ENCODE data around the gene PRR12.

Gene PRR12

DNA sequence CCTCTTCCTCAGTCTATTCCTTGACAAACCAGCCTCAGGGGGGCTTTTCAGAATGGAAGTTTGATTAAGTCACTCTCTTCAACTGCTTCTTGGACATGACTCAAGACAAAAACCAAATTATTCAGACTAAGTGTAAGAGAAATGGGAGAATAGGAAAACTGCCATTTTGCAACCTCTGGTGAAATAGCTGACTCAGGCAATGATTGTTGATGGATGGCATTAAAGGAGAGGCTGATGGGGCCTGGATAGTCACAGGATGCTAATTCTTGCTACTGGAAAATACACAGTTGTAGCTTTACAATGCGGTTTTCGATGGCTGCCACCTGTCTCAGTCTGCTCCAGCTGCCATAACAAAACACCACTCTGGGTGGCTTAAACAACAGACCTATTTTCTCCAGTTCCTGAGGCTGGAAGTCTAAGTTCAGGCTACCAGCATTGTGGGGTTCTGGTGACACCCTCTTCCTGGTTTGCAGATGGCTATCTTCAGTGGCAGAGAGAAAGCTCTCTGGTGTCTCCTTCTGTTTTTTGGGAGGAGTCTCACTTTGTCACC is 16.7 kb upstream of the PRR12 start:
- peaks cover 10 to 20% of the 10 kb centered on the region in 2 donors for H3K36me3 ChIP-seq (ENCODE audit: control insufficient read depth in 2 of 2, insufficient read depth in 2 of 2, low read length in 2 of 2)
- no peaks in the 10 kb centered on the region for H3K9me3 ChIP-seq (ENCODE audit: control insufficient read depth in 2 of 2, low read length in 2 of 2)
- H3K4me1 ChIP-seq (ENCODE audit: control insufficient read depth in 2 of 2, insufficient read depth in 2 of 2, low read length in 2 of 2), result peaks cover 8 to 17% of the 10 kb centered on the region in 2 donors
- H3K4me3 ChIP-seq (ENCODE audit: low read length in 2 of 2), result no peak overlapping the region
- H3K27me3 ChIP-seq (ENCODE audit: control insufficient read depth in 2 of 2, insufficient read depth in 2 of 2, low read length in 2 of 2), result no peaks in the 10 kb centered on the region
- H3K9ac ChIP-seq (ENCODE audit: low read depth in 1 of 2, low read length in 2 of 2), result no peak overlapping the region
- H3K27ac ChIP-seq (ENCODE audit: low read depth in 2 of 2, low read length in 2 of 2), result no peak overlapping the region

DNA sequence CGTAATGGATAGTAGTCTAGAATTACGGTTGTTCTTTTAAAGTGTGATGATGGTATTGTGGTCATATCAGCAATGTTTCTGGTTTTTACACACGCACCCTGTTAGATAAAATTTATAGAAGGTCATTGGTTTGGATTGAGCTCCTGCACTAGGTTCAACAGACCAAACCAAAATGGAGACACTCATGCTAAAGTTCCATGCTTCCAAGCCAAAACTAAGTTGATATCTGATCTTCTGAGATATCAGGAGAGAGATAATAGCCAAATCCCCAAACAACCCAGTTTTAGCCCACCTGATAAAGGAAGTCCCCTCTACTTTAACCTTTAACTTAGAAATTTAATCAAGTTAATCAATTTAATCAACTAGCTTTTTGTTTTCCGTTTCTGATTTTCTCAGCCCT is 11.8 kb upstream of the PRR12 start:
- H3K36me3 ChIP-seq (ENCODE audit: control insufficient read depth in 2 of 2, insufficient read depth in 2 of 2, low read length in 2 of 2), result peaks cover 4 to 15% of the 10 kb centered on the region in 2 donors
- no peak overlapping the region for H3K27ac ChIP-seq (ENCODE audit: low read depth in 2 of 2, low read length in 2 of 2)
- peak overlapping the region in 1 of 2 donors; percentile 28 for H3K9ac ChIP-seq (ENCODE audit: low read depth in 1 of 2, low read length in 2 of 2)
- H3K9me3 ChIP-seq (ENCODE audit: control insufficient read depth in 2 of 2, low read length in 2 of 2), result no peaks in the 10 kb centered on the region
- H3K4me3 ChIP-seq (ENCODE audit: low read length in 2 of 2), result peak overlapping the region; percentile 90 to 97
- H3K4me1 ChIP-seq (ENCODE audit: control insufficient read depth in 2 of 2, insufficient read depth in 2 of 2, low read length in 2 of 2), result peaks cover 13 to 17% of the 10 kb centered on the region in 2 donors
- H3K27me3 ChIP-seq (ENCODE audit: control insufficient read depth in 2 of 2, insufficient read depth in 2 of 2, low read length in 2 of 2), result no peaks in the 10 kb centered on the region

- Histone ChIP-seq H3K4me3 (ENCODE audit: low read length in 2 of 2) (peak overlapping the region; percentile 90 to 97), H3K9me3 (ENCODE audit: control insufficient read depth in 2 of 2, low read length in 2 of 2) (no peaks in the 10 kb centered on the region), H3K36me3 (ENCODE audit: control insufficient read depth in 2 of 2, insufficient read depth in 2 of 2, low read length in 2 of 2) (peaks cover 0 to 10% of the 10 kb centered on the region in 2 donors), H3K27ac (ENCODE audit: low read depth in 2 of 2, low read length in 2 of 2) (peak overlapping the region; percentile 76 to 78), H3K27me3 (ENCODE audit: control insufficient read depth in 2 of 2, insufficient read depth in 2 of 2, low read length in 2 of 2) (no peaks in the 10 kb centered on the region), H3K4me1 (ENCODE audit: control insufficient read depth in 2 of 2, insufficient read depth in 2 of 2, low read length in 2 of 2) (peaks cover 13 to 17% of the 10 kb centered on the region in 2 donors), H3K9ac (ENCODE audit: low read depth in 1 of 2, low read length in 2 of 2) (peak overlapping the region; percentile 84 to 96)
Observed at GRCh38 chr19:49579947-49580263, 11.1 kb upstream of the PRR12 start.

GRCh38 chr19:49580264-49581006 is 10.5 kb upstream of the PRR12 start, which contains the start of gene NOSIP:
NOSIP (minus strand) TSS chr19:49580556; CDS start chr19:49560691, 19,865 bp downstream.
- Histone ChIP-seq H3K27me3 (ENCODE audit: control insufficient read depth in 2 of 2, insufficient read depth in 2 of 2, low read length in 2 of 2) (no peaks in the 10 kb centered on the region), H3K27ac (ENCODE audit: low read depth in 2 of 2, low read length in 2 of 2) (peak within 1 kb of the TSS; percentile 76 to 78), H3K4me1 (ENCODE audit: control insufficient read depth in 2 of 2, insufficient read depth in 2 of 2, low read length in 2 of 2) (peaks cover 13 to 17% of the 10 kb centered on the region in 2 donors), H3K36me3 (ENCODE audit: control insufficient read depth in 2 of 2, insufficient read depth in 2 of 2, low read length in 2 of 2) (peaks cover 0 to 6% of the 10 kb centered on the region in 2 donors), H3K4me3 (ENCODE audit: low read length in 2 of 2) (peak within 1 kb of the TSS; percentile 90 to 97), H3K9me3 (ENCODE audit: control insufficient read depth in 2 of 2, low read length in 2 of 2) (no peaks in the 10 kb centered on the region), H3K9ac (ENCODE audit: low read depth in 1 of 2, low read length in 2 of 2) (peak within 1 kb of the TSS; percentile 84 to 96)

DNA sequence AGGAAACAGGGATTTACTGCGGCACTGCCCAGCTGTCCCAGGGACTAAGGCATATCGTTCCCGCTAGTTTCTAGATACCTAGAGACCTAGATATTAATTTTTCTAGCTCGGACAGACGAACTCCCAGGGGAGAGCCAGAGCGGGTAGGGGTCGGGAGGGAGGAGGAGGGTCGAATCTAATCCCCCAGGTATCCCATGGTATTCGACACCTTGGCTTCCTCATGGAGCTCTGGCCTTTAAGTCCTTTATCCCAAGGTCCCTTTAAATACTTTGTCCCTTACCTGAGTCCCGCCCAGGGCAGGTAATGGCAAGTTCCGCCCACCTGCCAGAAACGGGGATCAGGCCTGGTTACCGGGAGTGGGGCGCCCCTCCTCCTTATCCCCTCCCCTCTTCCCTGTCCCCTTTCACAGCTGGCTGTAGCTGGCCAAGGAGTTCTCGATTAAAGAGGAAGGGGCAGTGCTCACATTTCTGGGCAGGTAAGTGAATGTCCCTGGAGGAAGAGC is 9.9 kb upstream of the PRR12 start, which contains the start of gene PRRG2:
PRRG2 (plus strand) TSS at position 310 of the 502 bp plus-strand sequence. CDS start 1,904 bp downstream, outside the sequence.
- Histone ChIP-seq H3K4me3 (ENCODE audit: low read length in 2 of 2) (peak within 1 kb of the TSS; percentile 90 to 97), H3K9ac (ENCODE audit: low read depth in 1 of 2, low read length in 2 of 2) (peak within 1 kb of the TSS; percentile 84 to 96), H3K27me3 (ENCODE audit: control insufficient read depth in 2 of 2, insufficient read depth in 2 of 2, low read length in 2 of 2) (no peaks in the 10 kb centered on the region), H3K36me3 (ENCODE audit: control insufficient read depth in 2 of 2, insufficient read depth in 2 of 2, low read length in 2 of 2) (peaks cover 0 to 3% of the 10 kb centered on the region in 2 donors), H3K9me3 (ENCODE audit: control insufficient read depth in 2 of 2, low read length in 2 of 2) (no peaks in the 10 kb centered on the region), H3K27ac (ENCODE audit: low read depth in 2 of 2, low read length in 2 of 2) (peak within 1 kb of the TSS; percentile 76 to 78), H3K4me1 (ENCODE audit: control insufficient read depth in 2 of 2, insufficient read depth in 2 of 2, low read length in 2 of 2) (peaks cover 13 to 17% of the 10 kb centered on the region in 2 donors)

- Histone ChIP-seq H3K9me3 (ENCODE audit: control insufficient read depth in 2 of 2, low read length in 2 of 2) (no peaks in the 10 kb centered on the region), H3K4me1 (ENCODE audit: control insufficient read depth in 2 of 2, insufficient read depth in 2 of 2, low read length in 2 of 2) (peaks cover 13 to 17% of the 10 kb centered on the region in 2 donors), H3K36me3 (ENCODE audit: control insufficient read depth in 2 of 2, insufficient read depth in 2 of 2, low read length in 2 of 2) (no peaks in the 10 kb centered on the region), H3K27me3 (ENCODE audit: control insufficient read depth in 2 of 2, insufficient read depth in 2 of 2, low read length in 2 of 2) (no peaks in the 10 kb centered on the region), H3K4me3 (ENCODE audit: low read length in 2 of 2) (no peak overlapping the region), H3K9ac (ENCODE audit: low read depth in 1 of 2, low read length in 2 of 2) (no peak overlapping the region), H3K27ac (ENCODE audit: low read depth in 2 of 2, low read length in 2 of 2) (no peak overlapping the region)
Observed at GRCh38 chr19:49583239-49583638, 7.7 kb upstream of the PRR12 start.

- Histone ChIP-seq H3K36me3 (ENCODE audit: control insufficient read depth in 2 of 2, insufficient read depth in 2 of 2, low read length in 2 of 2) (no peaks in the 10 kb centered on the region), H3K9me3 (ENCODE audit: control insufficient read depth in 2 of 2, low read length in 2 of 2) (no peaks in the 10 kb centered on the region), H3K4me3 (ENCODE audit: low read length in 2 of 2) (no peak overlapping the region)
Observed at GRCh38 chr19:49585023-49585422, 6.0 kb upstream of the PRR12 start.

DNA sequence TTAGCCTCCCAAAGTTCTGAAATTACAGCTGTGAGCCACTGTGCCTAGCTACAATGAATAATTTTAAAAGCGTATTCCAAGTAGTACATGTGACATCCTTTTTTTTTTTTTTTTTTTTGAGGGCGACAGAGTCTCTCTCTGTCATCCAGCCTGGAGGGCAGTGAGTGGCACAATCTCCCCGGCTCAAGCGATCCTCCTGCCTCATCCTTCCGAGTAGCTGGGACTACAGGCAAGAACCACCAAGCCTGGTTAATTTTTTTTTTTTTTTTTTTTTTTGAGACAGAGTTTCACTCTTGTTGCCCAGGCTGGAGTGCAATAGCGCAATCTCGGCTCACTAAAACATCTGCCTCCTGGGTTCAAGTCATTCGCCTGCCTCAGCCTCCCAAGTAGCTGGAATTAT is 3.8 kb upstream of the PRR12 start:
- Histone ChIP-seq H3K27me3 (ENCODE audit: control insufficient read depth in 2 of 2, insufficient read depth in 2 of 2, low read length in 2 of 2) (no peaks in the 10 kb centered on the region), H3K4me1 (ENCODE audit: control insufficient read depth in 2 of 2, insufficient read depth in 2 of 2, low read length in 2 of 2) (peaks cover 0 to 6% of the 10 kb centered on the region in 2 donors), H3K36me3 (ENCODE audit: control insufficient read depth in 2 of 2, insufficient read depth in 2 of 2, low read length in 2 of 2) (no peaks in the 10 kb centered on the region), H3K4me3 (ENCODE audit: low read length in 2 of 2) (no peak overlapping the region), H3K9me3 (ENCODE audit: control insufficient read depth in 2 of 2, low read length in 2 of 2) (no peaks in the 10 kb centered on the region), H3K27ac (ENCODE audit: low read depth in 2 of 2, low read length in 2 of 2) (no peak overlapping the region), H3K9ac (ENCODE audit: low read depth in 1 of 2, low read length in 2 of 2) (no peak overlapping the region)

More at GRCh38 chr19:49585023-49585422, 6.0 kb upstream of the PRR12 start:
- Histone ChIP-seq H3K9ac (ENCODE audit: low read depth in 1 of 2, low read length in 2 of 2) (no peak overlapping the region), H3K4me1 (ENCODE audit: control insufficient read depth in 2 of 2, insufficient read depth in 2 of 2, low read length in 2 of 2) (peaks cover 5 to 6% of the 10 kb centered on the region in 2 donors), H3K27me3 (ENCODE audit: control insufficient read depth in 2 of 2, insufficient read depth in 2 of 2, low read length in 2 of 2) (no peaks in the 10 kb centered on the region), H3K27ac (ENCODE audit: low read depth in 2 of 2, low read length in 2 of 2) (no peak overlapping the region)

DNA sequence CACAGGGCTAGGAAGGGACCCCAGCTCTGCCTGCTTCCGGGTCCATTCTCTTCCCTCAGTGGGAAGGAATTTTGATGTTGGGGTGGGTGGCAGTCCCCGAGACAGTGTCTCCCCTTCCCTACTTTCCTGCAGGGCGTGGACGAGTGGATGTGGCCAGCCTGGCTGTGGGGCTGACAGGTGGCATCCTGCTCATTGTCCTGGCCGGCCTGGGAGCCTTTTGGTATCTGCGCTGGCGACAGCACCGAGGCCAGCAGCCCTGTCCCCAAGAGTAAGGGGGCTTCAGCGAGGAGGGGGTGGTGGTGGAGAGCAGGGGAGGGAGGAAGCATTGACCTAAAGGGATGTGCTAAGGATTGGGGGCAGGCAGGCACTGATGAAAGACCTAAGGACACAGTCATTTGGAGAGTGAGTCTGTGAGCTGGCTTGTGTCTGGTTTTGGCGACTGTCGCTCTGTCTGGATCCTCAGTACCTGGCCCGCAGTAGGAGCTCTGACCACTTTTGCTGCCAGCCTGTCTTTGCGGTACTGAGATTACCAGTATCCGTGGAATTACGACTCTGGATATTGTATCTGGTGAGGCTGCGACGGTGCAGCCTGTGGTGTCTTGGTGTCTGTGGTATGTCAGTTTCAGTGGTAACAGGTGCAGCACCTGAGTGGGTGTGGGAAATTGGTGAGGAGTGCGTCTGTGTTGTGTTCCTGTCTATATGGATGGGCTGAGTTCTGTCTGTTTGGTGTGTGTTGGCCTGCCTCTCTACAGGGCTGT is 2.4 kb upstream of the PRR12 start:
- no peak overlapping the region for H3K9ac ChIP-seq (ENCODE audit: low read depth in 1 of 2, low read length in 2 of 2)
- no peaks in the 10 kb centered on the region for H3K9me3 ChIP-seq (ENCODE audit: control insufficient read depth in 2 of 2, low read length in 2 of 2)
- H3K27me3 ChIP-seq (ENCODE audit: control insufficient read depth in 2 of 2, insufficient read depth in 2 of 2, low read length in 2 of 2), result no peaks in the 10 kb centered on the region

More for the DNA sequence above, 2.4 kb upstream of the PRR12 start:
- Histone ChIP-seq H3K27ac (ENCODE audit: low read depth in 2 of 2, low read length in 2 of 2) (no peak overlapping the region), H3K4me1 (ENCODE audit: control insufficient read depth in 2 of 2, insufficient read depth in 2 of 2, low read length in 2 of 2) (peaks cover 6 to 17% of the 10 kb centered on the region in 2 donors), H3K36me3 (ENCODE audit: control insufficient read depth in 2 of 2, insufficient read depth in 2 of 2, low read length in 2 of 2) (no peaks in the 10 kb centered on the region), H3K4me3 (ENCODE audit: low read length in 2 of 2) (no peak overlapping the region)
